WTC11 (cell line): Measurements from ENCODE around the gene IL20RA. TPM values are rescaled to one million over a fixed set of nuclear protein-coding genes. Genes with fewer than 3 reads are reported as not detected.

Experiments used
- ATAC-seq: fragments of 200-7000 bp; cut with Tn5 transposase; 2 replicates; pipeline ENCODE4 v1.10.0; 2021; ENCODE audit warnings: mild to moderate bottlenecking, moderate library complexity
- CTCF ChIA-PET: fragments of 300-600 bp; sonication (Branson Sonifier 250); formaldehyde crosslinking; loops from one replicate; lab custom pipeline; 2021; ENCODE audit warnings: antibody characterized with exemption; lab: Charles Lee
- POLR2A ChIA-PET: fragments of 350-600 bp; sonication (Branson Sonifier 250); formaldehyde crosslinking; loops from one replicate; lab custom pipeline; 2021; ENCODE audit warnings: antibody characterized with exemption; lab: Charles Lee
- DNase-seq: peaks from one replicate; pipeline ENCODE4 v3.0.0; 2021; ENCODE audit warnings: low spot score
- H3K27ac Mint-ChIP-seq: 2 replicates; pipeline ENCODE4 v1.8.0; 2021; ENCODE audit warnings: mixed read lengths
- H3K27me3 Mint-ChIP-seq: 2 replicates; pipeline ENCODE4 v1.8.0; 2021; ENCODE audit warnings: low read depth, mild to moderate bottlenecking, moderate library complexity, mixed read lengths
- H3K36me3 Mint-ChIP-seq: 2 replicates; pipeline ENCODE4 v1.8.0; 2021; ENCODE audit warnings: mixed read lengths
- H3K4me1 Mint-ChIP-seq: 2 replicates; pipeline ENCODE4 v1.8.0; 2022; ENCODE audit warnings: mixed read lengths
- H3K4me3 Mint-ChIP-seq: 2 replicates; pipeline ENCODE4 v1.8.0; 2021; ENCODE audit warnings: mild to moderate bottlenecking, moderate library complexity, mixed read lengths
- H3K9me3 Mint-ChIP-seq: 2 replicates; pipeline ENCODE4 v1.8.0; 2021; ENCODE audit warnings: mixed read lengths
- AFF4 ChIP-seq: sonication (generic); formaldehyde crosslinking; IDR thresholded peaks from 2 replicates; pipeline ENCODE4 v1.8.1; 2023; ENCODE audit warnings: mild to moderate bottlenecking, missing genetic modification reagents, borderline replicate concordance
- ATF2 ChIP-seq: sonication (generic); formaldehyde crosslinking; IDR thresholded peaks from 2 replicates; pipeline ENCODE4 v1.8.1; 2022; ENCODE audit warnings: low read depth, missing genetic modification reagents, borderline replicate concordance
- ATF3 ChIP-seq: sonication (generic); formaldehyde crosslinking; conservative IDR thresholded peaks from 2 replicates; pipeline ENCODE4 v1.8.1; 2022; ENCODE audit warnings: mild to moderate bottlenecking, missing genetic modification reagents
- CREM ChIP-seq: sonication (generic); formaldehyde crosslinking; IDR thresholded peaks from 2 replicates; pipeline ENCODE4 v1.8.1; 2022; ENCODE audit warnings: mild to moderate bottlenecking, missing genetic modification reagents, moderate library complexity
- ELF4 ChIP-seq: sonication (generic); formaldehyde crosslinking; IDR thresholded peaks from 2 replicates; pipeline ENCODE4 v1.8.1; 2022; ENCODE audit warnings: low read depth, mild to moderate bottlenecking, moderate library complexity, missing genetic modification reagents
- EMX1 ChIP-seq: fragments of 250-450 bp; sonication (Bioruptor Pico); IDR thresholded peaks from 2 replicates; pipeline ENCODE4 v1.8.0; 2021; ENCODE audit warnings: mild to moderate bottlenecking
- GTF2I ChIP-seq: fragments of 250-450 bp; sonication (Bioruptor Pico); conservative IDR thresholded peaks from 2 replicates; pipeline ENCODE4 v1.4.0; 2021; ENCODE audit warnings: mild to moderate bottlenecking
- HMGXB4 ChIP-seq: sonication (generic); formaldehyde crosslinking; IDR thresholded peaks from 2 replicates; pipeline ENCODE4 v1.8.1; 2023; ENCODE audit warnings: mild to moderate bottlenecking, moderate library complexity, missing genetic modification reagents
- NR2C2 ChIP-seq: sonication (generic); formaldehyde crosslinking; IDR thresholded peaks from 2 replicates; pipeline ENCODE4 v1.8.0; 2022; ENCODE audit warnings: mild to moderate bottlenecking, missing genetic modification reagents
- SMAD3 ChIP-seq: sonication (generic); formaldehyde crosslinking; IDR thresholded peaks from 2 replicates; pipeline ENCODE4 v1.8.0; 2022; ENCODE audit warnings: missing genetic modification reagents, mild to moderate bottlenecking, borderline replicate concordance
- ZBTB21 ChIP-seq: sonication (generic); formaldehyde crosslinking; IDR thresholded peaks from 2 replicates; pipeline ENCODE4 v1.8.1; 2023; ENCODE audit warnings: mild to moderate bottlenecking, missing genetic modification reagents, borderline replicate concordance
- ZBTB43 ChIP-seq: sonication (generic); formaldehyde crosslinking; IDR thresholded peaks from 2 replicates; pipeline ENCODE4 v1.8.1; 2023; ENCODE audit warnings: mild to moderate bottlenecking, missing genetic modification reagents
- ZNF121 ChIP-seq: sonication (generic); formaldehyde crosslinking; IDR thresholded peaks from 2 replicates; pipeline ENCODE4 v1.8.0; 2023; ENCODE audit warnings: missing genetic modification reagents
- ZNF138 ChIP-seq: sonication (generic); formaldehyde crosslinking; conservative IDR thresholded peaks from 2 replicates; pipeline ENCODE4 v1.8.1; 2022; ENCODE audit warnings: mild to moderate bottlenecking, moderate library complexity, missing genetic modification reagents
- ZNF219 ChIP-seq: sonication (generic); formaldehyde crosslinking; IDR thresholded peaks from 2 replicates; pipeline ENCODE4 v1.8.0; 2023; ENCODE audit warnings: missing genetic modification reagents, mild to moderate bottlenecking, borderline replicate concordance
- ZNF281 ChIP-seq: sonication (generic); formaldehyde crosslinking; IDR thresholded peaks from 2 replicates; pipeline ENCODE4 v1.8.0; 2023; ENCODE audit warnings: mild to moderate bottlenecking, missing genetic modification reagents
- ZNF317 ChIP-seq: sonication (generic); formaldehyde crosslinking; IDR thresholded peaks from 2 replicates; pipeline ENCODE4 v1.8.1; 2023; ENCODE audit warnings: low read depth, mild to moderate bottlenecking, moderate library complexity, missing genetic modification reagents, borderline replicate concordance
- ZNF396 ChIP-seq: fragments of 250-450 bp; sonication (Bioruptor Pico); IDR thresholded peaks from 2 replicates; pipeline ENCODE4 v1.8.0; 2021; ENCODE audit warnings: mild to moderate bottlenecking, moderate library complexity, borderline replicate concordance
- ZNF671 ChIP-seq: fragments of 250-450 bp; sonication (Bioruptor Pico); IDR thresholded peaks from 2 replicates; pipeline ENCODE4 v1.8.0; 2021; ENCODE audit warnings: mild to moderate bottlenecking
- total RNA-seq: library from RNA; stranded (reverse); gene quantifications from 3 replicates; pipeline ENCODE4 v1.2.3, GENCODE V29; 2021

IL20RA gene
- total RNA-seq, 1 experiment from 2014 or later: 1.3 TPM

- H3K4me1 Mint-ChIP-seq: peaks cover 30% of the 10 kb centered on the region
- TF ChIP-seq ZNF671 (no peak), ZNF121 (CRISPR knock-in tag) (no peak), EMX1 (CRISPR knock-in tag) (no peak), GTF2I (no peak), HMGXB4 (CRISPR knock-in tag) (no peak), ZNF281 (no peak), ZBTB21 (CRISPR knock-in tag) (no peak), SMAD3 (CRISPR knock-in tag) (no peak), NR2C2 (no peak), ELF4 (no peak), CREM (no peak), ZNF317 (no peak), ZNF396 (CRISPR knock-in tag) (no peak), ATF2 (CRISPR knock-in tag) (no peak), ZBTB43 (no peak), AFF4 (CRISPR knock-in tag) (no peak), ZNF138 (CRISPR knock-in tag) (no peak), ATF3 (CRISPR knock-in tag) (no peak), ZNF219 (CRISPR knock-in tag) (no peak)
- TF ChIP-seq, all 79 proteins: peak for 0
- Mint-ChIP-seq H3K4me3 (no peak overlapping the region), H3K36me3 (no peaks in the 10 kb centered on the region), H3K27ac (no peak overlapping the region), H3K27me3 (peaks cover 12% of the 10 kb centered on the region), H3K9me3 (no peaks in the 10 kb centered on the region)
- DNase-seq: no peak
- no peak for ATAC-seq
- POLR2A ChIA-PET: no interaction called here
- CTCF ChIA-PET: no interaction called here
Measured at GRCh38 chr6:136985502-136985901, 59.3 kb downstream of the IL20RA start.
